GM18867 (cell line): ENCODE results near the gene TMEM164.

Source experiments
- ATAC-seq: cut with Tn5 transposase; IDR thresholded peaks from one replicate; pipeline ENCODE4 v1.9.1; 2021; ENCODE audit warnings: mild to moderate bottlenecking, moderate library complexity; ENCODE audit not compliant: unreplicated experiment

The TMEM164 gene

GRCh38 chrX:110062919-110063318 lies 60.0 kb downstream of the TMEM164 start:
- ATAC-seq = no peak

GRCh38 chrX:110066488-110067225 lies 63.7 kb downstream of the TMEM164 start:
- no peak for ATAC-seq

DNA sequence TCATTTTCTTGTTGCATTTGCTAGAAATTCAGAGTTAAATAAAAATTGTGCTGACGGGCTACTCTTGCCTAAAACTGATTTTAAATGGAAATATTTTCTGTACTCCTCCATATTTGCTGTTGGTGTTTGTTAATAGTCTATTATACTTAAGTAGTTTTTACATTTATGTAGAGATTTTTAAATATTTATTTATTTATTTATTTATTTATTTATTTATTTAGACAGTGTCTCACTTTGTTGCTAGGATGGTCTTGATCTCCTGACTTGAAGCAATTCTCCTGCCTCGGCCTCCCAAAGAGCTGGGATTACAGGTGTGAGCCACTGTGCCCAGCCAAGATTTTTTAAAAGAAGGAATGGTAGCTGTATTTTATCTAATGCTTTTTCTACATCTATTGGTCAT lies 68.1 kb downstream of the TMEM164 start:
- no peak for ATAC-seq

- ATAC-seq = no peak
Observed at GRCh38 chrX:110081320-110081719, 78.4 kb downstream of the TMEM164 start.

DNA sequence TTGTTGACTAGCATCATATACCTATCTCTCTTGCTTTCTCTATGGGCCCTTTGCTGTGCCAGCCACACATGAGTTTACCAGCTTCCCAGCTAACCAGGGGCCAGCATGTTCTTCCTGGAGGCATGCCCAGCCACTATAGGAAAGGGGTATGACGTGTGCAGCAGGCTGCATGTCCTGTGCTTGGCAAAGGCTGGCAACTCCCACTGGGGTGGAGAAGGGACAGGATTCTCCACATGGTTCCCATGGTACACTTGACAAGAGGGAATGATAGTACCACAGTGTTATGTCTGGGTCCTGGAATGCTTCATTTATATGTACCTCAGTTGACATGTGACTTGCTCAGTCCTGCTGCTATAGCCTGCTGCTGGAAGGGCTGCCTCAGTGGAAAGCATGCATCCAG lies 78.8 kb downstream of the TMEM164 start:
- ATAC-seq = no peak

DNA sequence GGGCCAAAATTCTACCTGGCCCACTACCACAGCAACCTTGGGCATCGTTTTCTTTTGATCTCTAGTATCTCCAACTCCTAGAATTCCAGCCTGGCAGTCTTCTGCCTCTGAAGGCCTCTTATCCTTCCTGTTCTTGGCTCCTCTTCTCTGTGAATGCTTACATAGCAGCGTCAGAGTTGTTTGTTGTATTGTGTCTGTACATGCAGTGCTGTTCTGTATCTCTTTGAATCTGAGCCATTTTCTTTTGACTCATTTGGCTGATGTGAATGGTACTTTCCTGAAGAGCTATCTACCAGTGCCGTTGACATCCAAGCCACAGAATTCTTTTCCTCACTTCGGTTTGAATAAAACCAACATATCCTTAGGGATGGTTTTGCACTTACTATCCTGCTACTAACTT lies 79.2 kb downstream of the TMEM164 start:
- no peak for ATAC-seq

DNA sequence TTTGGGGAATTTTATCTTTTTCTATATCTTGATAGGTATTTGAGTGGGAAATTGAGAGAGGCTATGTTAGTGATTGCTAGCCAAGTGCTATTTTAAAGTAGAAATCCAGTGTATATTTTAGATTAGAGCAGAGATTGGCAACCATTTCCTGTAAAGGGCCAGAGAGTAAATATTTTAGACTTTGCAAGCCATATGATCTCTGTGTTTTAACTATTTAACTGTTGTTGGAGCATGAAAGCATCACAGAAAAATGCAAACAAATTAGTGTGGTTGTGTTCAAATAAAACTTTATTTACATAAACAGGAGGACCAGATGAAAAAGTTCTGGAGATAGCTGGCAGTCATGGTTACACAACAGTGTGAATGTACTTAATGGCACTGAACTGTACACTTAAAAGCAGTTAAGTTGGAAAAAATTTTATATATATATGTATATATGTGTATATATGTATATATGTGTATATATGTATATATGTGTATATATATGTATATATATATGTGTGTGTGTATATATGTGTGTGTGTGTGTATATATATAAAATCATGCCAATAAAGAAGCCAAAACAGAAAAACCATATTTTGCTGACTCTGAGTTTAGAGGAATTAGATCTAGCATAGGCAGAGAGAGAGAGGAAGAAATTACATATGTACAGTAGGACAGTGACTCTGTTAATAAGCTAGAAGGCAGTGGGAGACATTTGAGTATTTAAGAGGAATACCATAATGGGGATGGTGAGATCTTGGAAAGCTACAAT lies 83.4 kb downstream of the TMEM164 start:
- ATAC-seq = no peak

DNA sequence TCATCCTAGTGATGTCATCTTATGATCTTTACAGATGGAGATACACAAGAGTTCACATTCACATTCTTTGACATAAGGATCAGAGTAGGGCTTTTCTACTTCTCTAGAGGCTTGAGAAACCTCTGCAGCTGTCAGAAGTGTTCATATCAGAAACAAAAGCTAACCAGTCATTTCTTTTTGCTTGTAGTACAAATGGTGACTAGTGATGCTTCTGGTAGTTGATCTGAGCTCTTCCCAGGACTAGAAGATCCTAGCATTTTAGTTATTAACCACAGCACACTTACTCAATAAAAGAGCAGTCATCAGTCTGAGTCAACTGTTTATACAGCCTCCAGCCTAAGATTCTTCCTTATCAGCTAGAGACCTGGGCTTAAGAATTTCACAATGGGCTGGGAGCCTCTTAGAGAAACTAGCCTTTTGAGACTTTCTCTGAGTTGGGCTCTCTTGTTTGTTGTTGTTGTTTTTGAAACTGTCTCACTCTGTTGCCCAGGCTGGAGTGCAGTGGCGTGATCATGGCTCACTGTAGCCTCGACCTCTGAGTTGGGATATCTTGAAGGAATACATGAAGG lies 84.1 kb downstream of the TMEM164 start:
- ATAC-seq = no peak

- no peak for ATAC-seq
Observed at GRCh38 chrX:110087485-110088356, 84.8 kb downstream of the TMEM164 start.

DNA sequence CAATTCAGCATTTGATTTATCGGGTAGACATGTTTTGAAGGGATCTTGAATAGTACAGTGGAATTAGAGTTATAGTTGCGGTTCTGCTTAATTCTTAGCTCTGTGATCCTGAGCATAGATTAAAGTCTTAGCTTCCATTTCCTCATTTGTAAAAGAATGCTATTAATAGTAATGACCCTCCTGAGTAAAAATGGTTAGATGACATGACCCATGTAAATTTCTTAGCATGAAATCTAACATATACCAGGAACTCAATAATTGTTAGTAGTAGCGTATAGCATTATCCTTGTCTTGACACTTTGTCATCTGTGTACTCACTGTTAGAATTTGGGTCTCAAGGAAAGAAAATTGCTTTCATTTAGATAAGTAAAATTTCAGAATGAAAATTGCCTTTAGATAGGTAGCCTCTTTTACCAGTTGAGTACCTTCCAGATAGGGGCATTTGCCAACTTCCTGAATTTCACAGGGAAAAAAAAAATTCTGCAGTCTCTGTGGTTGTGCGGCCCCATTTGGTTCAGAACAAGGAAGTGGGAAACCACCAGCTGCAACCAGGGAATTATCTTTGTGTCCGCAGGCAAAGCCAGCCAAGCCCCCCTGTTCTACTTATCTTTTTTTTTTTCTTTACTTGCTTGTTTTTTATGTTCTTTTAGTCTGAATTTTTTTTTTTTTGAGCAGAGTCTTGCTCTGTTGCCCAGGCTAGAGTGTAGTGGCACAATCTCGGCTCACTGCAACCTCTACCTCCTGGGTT lies 86.9 kb downstream of the TMEM164 start:
- ATAC-seq = no peak

GRCh38 chrX:110097920-110098319 lies 95.0 kb downstream of the TMEM164 start:
- ATAC-seq = no peak

GRCh38 chrX:110103344-110103743 lies 100.4 kb downstream of the TMEM164 start:
- no peak for ATAC-seq

DNA sequence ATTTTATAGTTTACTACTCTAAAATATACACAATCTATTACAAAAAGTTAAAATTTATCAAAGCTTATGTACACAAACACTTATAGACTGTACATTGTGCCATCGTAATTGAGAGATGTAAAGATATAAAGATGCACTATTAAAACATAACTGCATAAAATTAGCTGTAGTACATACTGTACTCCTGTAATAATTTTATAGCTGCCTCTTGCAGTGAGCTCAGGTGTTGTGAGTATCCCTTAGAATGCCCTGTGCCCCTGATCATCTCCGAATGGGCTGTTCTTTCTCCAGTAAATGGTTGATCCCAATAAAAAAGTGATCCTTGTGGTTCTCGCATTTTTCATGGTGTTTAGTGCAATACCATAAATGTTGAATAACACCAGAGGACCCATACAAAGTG lies 101.2 kb downstream of the TMEM164 start:
- ATAC-seq = no peak

GRCh38 chrX:110108381-110108821 lies 105.5 kb downstream of the TMEM164 start:
- ATAC-seq = no peak

DNA sequence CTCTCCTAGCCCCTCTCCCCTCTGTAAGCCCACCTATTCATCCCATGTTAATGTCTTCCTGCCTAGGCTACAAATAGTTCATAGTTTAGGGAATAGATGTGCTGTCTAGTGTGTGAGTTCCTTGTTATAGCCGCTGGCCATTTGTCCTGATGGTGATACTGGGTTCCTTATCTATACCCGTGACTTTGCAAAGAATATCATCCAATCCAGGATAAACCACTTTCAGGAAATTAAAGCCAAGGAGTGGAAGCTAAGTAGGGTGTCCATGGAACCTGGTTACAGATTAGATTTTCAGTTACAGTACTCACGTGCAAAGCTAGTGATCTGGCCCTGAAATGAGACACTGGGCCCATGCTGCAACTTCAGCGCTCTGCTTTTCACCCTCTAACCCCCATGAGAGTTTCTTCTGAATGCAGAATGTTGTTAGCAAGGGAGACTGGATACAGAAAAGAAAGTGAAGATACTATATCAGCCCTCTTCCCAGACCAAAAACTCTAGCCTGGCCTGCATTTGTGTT lies 111.4 kb downstream of the TMEM164 start:
- no peak for ATAC-seq

GRCh38 chrX:110116066-110116980 lies 113.4 kb downstream of the TMEM164 start:
- ATAC-seq = no peak

DNA sequence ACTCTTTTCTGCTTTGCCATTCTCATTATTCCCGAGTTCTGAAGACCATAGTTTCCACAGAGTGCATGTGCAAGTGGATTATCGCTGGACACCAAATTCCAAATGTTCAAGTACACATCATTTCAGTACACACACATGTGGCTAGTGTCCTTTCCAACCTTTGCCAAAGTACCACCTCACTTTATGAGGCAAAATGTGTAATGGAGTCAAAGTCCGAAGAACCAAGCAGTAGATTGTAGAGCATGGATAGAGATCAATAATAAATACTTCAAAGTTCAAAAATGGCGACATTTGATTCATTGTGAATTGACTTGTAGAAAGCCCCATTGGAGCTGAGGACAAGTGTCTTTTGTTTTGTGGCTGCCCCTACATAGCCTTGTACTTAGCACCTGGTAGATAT lies 115.6 kb downstream of the TMEM164 start:
- no peak for ATAC-seq

DNA sequence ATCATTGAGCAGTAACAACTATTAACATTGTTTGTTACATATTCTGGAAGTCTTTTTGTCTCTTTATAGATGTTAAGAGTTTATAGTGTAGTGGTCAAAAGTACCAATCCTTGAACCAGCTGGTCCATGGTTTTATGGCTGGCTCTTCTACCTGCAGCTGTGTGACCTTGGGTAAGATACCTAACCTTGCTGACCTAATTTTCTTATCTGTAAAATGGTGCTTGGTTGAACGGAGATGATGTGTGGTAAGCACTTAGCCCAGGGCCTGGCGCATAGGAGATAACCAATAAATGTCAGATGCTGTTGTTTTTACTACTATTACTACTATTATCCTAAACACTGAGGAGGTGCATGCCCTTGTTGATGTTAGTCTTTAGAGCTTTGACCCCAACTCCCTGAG lies 116.6 kb downstream of the TMEM164 start:
- no peak for ATAC-seq

GRCh38 chrX:110120025-110120424 lies 117.1 kb downstream of the TMEM164 start:
- ATAC-seq = no peak
